Suprapubic skin (tissue), 3 donors: Measurements from ENCODE around the gene RPS6KA5.

Experiments
- POLR2A ChIP-seq, 2 donors: fragments of 450-650 bp; IDR thresholded peaks; one replicate each; pipeline ENCODE4 v1.6.1; 2017; ENCODE audit warnings: antibody characterized with exemption in 2 of 2, mild to moderate bottlenecking in 2 of 2, moderate library complexity in 2 of 2
- TF ChIP-seq, protein P1 (sequence below), 2 donors: fragments of 200-600 bp in 1 of 2; fragments of 450-650 bp in 1 of 2; sonication (generic) in 1 of 2; IDR thresholded peaks; one replicate each; pipeline ENCODE4 v1.5.1; 2016 to 2019; ENCODE audit warnings: antibody characterized with exemption in 2 of 2, mild to moderate bottlenecking in 1 of 2, moderate library complexity in 1 of 2

DNA sequence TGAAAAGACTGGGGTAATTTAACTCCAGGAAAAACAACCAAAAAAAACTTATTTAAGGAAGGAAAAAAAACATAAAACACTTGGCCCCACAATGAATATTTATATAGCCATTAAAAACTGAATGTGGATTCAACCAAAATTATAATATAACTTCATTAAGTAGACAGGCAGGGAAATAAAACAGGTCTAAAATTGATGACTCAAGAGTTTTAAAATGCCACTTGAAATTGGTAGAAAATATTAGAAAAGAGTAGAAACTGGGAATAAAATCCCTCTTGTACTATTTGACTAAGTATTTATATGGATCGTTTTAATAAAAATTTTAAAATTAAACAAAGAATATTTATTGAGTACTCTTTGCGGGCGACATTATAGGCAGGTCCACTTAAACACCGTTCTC is 28.8 kb downstream of the RPS6KA5 start:
- TF ChIP-seq, protein P1, sequence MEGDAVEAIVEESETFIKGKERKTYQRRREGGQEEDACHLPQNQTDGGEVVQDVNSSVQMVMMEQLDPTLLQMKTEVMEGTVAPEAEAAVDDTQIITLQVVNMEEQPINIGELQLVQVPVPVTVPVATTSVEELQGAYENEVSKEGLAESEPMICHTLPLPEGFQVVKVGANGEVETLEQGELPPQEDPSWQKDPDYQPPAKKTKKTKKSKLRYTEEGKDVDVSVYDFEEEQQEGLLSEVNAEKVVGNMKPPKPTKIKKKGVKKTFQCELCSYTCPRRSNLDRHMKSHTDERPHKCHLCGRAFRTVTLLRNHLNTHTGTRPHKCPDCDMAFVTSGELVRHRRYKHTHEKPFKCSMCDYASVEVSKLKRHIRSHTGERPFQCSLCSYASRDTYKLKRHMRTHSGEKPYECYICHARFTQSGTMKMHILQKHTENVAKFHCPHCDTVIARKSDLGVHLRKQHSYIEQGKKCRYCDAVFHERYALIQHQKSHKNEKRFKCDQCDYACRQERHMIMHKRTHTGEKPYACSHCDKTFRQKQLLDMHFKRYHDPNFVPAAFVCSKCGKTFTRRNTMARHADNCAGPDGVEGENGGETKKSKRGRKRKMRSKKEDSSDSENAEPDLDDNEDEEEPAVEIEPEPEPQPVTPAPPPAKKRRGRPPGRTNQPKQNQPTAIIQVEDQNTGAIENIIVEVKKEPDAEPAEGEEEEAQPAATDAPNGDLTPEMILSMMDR (IDR thresholded peaks at IDR 0.05) = no peak
- no peak for TF ChIP-seq POLR2A (IDR thresholded peaks at IDR 0.05)
